ENCODE results near the gene IFI30. TPM values are rescaled to one million over a fixed set of nuclear protein-coding genes. Genes with fewer than 3 reads are reported as not detected.
A peak's percentile ranks its signal among the peaks of the same experiment; 100 is the strongest.

The IFI30 gene
- total RNA-seq, 1 donor from 2014 or later = 0.76 TPM

- H3K4me1 Mint-ChIP-seq (ENCODE audit: low read depth, unreplicated experiment) = no peaks in the 10 kb centered on the region
- H3K27ac Mint-ChIP-seq (ENCODE audit: unreplicated experiment) = no peak overlapping the region
- H3K36me3 Mint-ChIP-seq (ENCODE audit: unreplicated experiment) = no peaks in the 10 kb centered on the region
- TF ChIP-seq CTCF (IDR thresholded peaks at IDR 0.05; ENCODE audit: partially characterized antibody, unreplicated experiment) = no peak
- H3K27me3 Mint-ChIP-seq (ENCODE audit: unreplicated experiment) = peaks cover 10% of the 10 kb centered on the region
- no peak for DNase-seq
- H3K9me3 Mint-ChIP-seq (ENCODE audit: unreplicated experiment) = peaks cover 6% of the 10 kb centered on the region
- H3K4me3 Mint-ChIP-seq (ENCODE audit: unreplicated experiment) = no peak overlapping the region
Measured at GRCh38 chr19:18219911-18220631, 46.5 kb downstream of the IFI30 start.

- TF ChIP-seq CTCF (IDR thresholded peaks at IDR 0.05; ENCODE audit: partially characterized antibody, unreplicated experiment) = no peak
- Mint-ChIP-seq H3K27me3 (ENCODE audit: unreplicated experiment) (peaks cover 12% of the 10 kb centered on the region), H3K27ac (ENCODE audit: unreplicated experiment) (no peak overlapping the region), H3K9me3 (ENCODE audit: unreplicated experiment) (peaks cover 6% of the 10 kb centered on the region), H3K4me3 (ENCODE audit: unreplicated experiment) (no peak overlapping the region), H3K4me1 (ENCODE audit: low read depth, unreplicated experiment) (peaks cover 3% of the 10 kb centered on the region), H3K36me3 (ENCODE audit: unreplicated experiment) (no peaks in the 10 kb centered on the region)
- DNase-seq = no peak
Measured at GRCh38 chr19:18220632-18221275, 47.1 kb downstream of the IFI30 start.

- peaks cover 16% of the 10 kb centered on the region for H3K27me3 Mint-ChIP-seq (ENCODE audit: unreplicated experiment)
- no peak for DNase-seq
- H3K27ac Mint-ChIP-seq (ENCODE audit: unreplicated experiment) = no peak overlapping the region
- no peak overlapping the region for H3K4me3 Mint-ChIP-seq (ENCODE audit: unreplicated experiment)
- H3K4me1 Mint-ChIP-seq (ENCODE audit: low read depth, unreplicated experiment) = peaks cover 8% of the 10 kb centered on the region
- H3K36me3 Mint-ChIP-seq (ENCODE audit: unreplicated experiment) = no peaks in the 10 kb centered on the region
- H3K9me3 Mint-ChIP-seq (ENCODE audit: unreplicated experiment) = peaks cover 8% of the 10 kb centered on the region
- TF ChIP-seq CTCF (IDR thresholded peaks at IDR 0.05; ENCODE audit: partially characterized antibody, unreplicated experiment) = no peak
Measured at GRCh38 chr19:18221815-18222725, 48.5 kb downstream of the IFI30 start.

DNA sequence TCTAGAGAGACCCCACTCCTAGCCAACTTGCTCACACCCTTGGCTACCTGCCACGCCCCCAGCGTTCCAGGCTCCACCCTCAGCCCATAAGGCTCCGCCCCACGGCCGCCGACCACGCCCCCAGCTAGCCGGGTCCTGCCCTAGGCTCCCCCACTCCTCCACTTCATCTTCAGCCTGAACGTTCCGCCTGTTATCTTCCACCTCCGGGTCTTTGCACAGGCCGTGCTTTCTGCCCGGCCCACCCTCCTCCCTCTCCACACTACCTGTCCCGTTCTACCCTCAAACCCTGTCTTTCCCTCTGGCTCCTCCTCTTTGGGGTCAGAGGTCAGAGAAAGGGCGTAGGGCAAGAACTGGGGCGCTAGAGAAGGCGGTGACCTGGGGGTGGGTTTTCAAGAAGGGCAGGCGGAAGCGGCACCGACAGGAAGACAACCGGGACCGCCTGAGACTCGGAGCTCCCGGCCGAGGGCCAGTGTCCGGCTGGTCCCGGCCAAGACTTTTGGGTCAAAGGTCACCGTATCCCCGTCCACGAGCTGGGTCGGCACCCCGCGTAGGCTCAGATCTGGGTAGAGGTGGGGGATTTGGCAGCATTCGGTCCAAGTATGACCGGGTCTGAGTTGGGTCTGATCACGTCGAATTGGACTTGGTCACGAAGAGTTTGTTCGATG lies 50.4 kb downstream of the IFI30 start:
- Mint-ChIP-seq H3K4me3 (ENCODE audit: unreplicated experiment) (peak overlapping the region; percentile 94), H3K27me3 (ENCODE audit: unreplicated experiment) (peaks cover 14% of the 10 kb centered on the region), H3K4me1 (ENCODE audit: low read depth, unreplicated experiment) (peaks cover 10% of the 10 kb centered on the region), H3K27ac (ENCODE audit: unreplicated experiment) (peak overlapping the region; percentile 92), H3K9me3 (ENCODE audit: unreplicated experiment) (peaks cover 8% of the 10 kb centered on the region), H3K36me3 (ENCODE audit: unreplicated experiment) (no peaks in the 10 kb centered on the region)
- DNase-seq = peak; percentile 77
- no peak for TF ChIP-seq CTCF (IDR thresholded peaks at IDR 0.05; ENCODE audit: partially characterized antibody, unreplicated experiment)

Measured in glutamatergic neuron (in vitro differentiated cells).